IPS DF 6.9 (cell line): Measurements from ENCODE around the gene CARNS1.

Source experiments
- DNase-seq: peaks from one replicate; pipeline ENCODE4 v3.0.0-alpha.2; 2013; ENCODE audit warnings: low read depth, low spot score
- H3K27ac ChIP-seq: one replicate; pipeline ENCODE4 v1.5.1; 2013; ENCODE audit warnings: low read length, control low read depth
- H3K27me3 ChIP-seq: 2 replicates; pipeline ENCODE4 v1.6.1; 2013; ENCODE audit warnings: mild to moderate bottlenecking, low read length; ENCODE audit not compliant: control insufficient read depth, insufficient read depth
- H3K36me3 ChIP-seq: 2 replicates; pipeline ENCODE4 v1.6.1; 2013; ENCODE audit warnings: low read length; ENCODE audit not compliant: control insufficient read depth, insufficient read depth
- H3K4me1 ChIP-seq: 2 replicates; pipeline ENCODE4 v1.6.1; 2013; ENCODE audit warnings: low read length; ENCODE audit not compliant: control insufficient read depth, insufficient read depth
- H3K4me3 ChIP-seq: 2 replicates; pipeline ENCODE4 v1.5.1; 2013; ENCODE audit warnings: mild to moderate bottlenecking, low read length
- H3K9me3 ChIP-seq: 2 replicates; pipeline ENCODE4 v1.6.1; 2013; ENCODE audit warnings: low read length, inconsistent platforms; ENCODE audit not compliant: control insufficient read depth, insufficient read depth
- WGBS: extraction: QIAGEN DNeasy Blood & Tissue Kit; methylation state at CpG from one replicate; pipeline ENCODE4 v1.1.7; 2013; ENCODE audit warnings: mixed read lengths, missing lambda C conversion rate; ENCODE audit not compliant: insufficient read length, insufficient coverage; 5-methylcytosine and 5-hydroxymethylcytosine counted together

The CARNS1 gene

GRCh38 chr11:67390947-67391303 is 24.6 kb upstream of the CARNS1 start:
- peak overlapping the region; percentile 49; the same call in 1 of the 2 replicates for H3K4me3 ChIP-seq
- H3K9me3 ChIP-seq: no peaks in the 10 kb centered on the region
- peaks cover 7% of the 10 kb centered on the region for H3K4me1 ChIP-seq
- peaks cover 9% of the 10 kb centered on the region for H3K36me3 ChIP-seq
- H3K27me3 ChIP-seq: no peaks in the 10 kb centered on the region
- WGBS: no CpG with 5 or more reads among the region's 15 CpGs
- no peak overlapping the region for H3K27ac ChIP-seq
- no peak for DNase-seq

GRCh38 chr11:67391304-67392182 is 23.9 kb upstream of the CARNS1 start, which contains the start of gene RAD9A:
TSS of gene RAD9A (plus strand) at chr11:67391986. CDS start at chr11:67392045, 59 bp downstream.
- Histone ChIP-seq H3K27me3 (no peaks in the 10 kb centered on the region), H3K9me3 (no peaks in the 10 kb centered on the region), H3K27ac (no peak within 1 kb of the TSS), H3K4me3 (peak within 1 kb of the TSS; percentile 49), H3K36me3 (peaks cover 11% of the 10 kb centered on the region), H3K4me1 (peaks cover 7% of the 10 kb centered on the region)
- DNase-seq: peak; percentile 92
- WGBS: no CpG with 5 or more reads among the region's 75 CpGs

GRCh38 chr11:67392183-67392715 is 23.2 kb upstream of the CARNS1 start:
- WGBS: no CpG with 5 or more reads among the region's 31 CpGs
- no peaks in the 10 kb centered on the region for H3K27me3 ChIP-seq
- no peak for DNase-seq
- peaks cover 11% of the 10 kb centered on the region for H3K36me3 ChIP-seq
- peaks cover 7% of the 10 kb centered on the region for H3K4me1 ChIP-seq
- H3K27ac ChIP-seq: no peak overlapping the region
- H3K4me3 ChIP-seq: peak overlapping the region; percentile 49; the same call in 1 of the 2 replicates
- H3K9me3 ChIP-seq: no peaks in the 10 kb centered on the region

- DNase-seq: no peak
- H3K27ac ChIP-seq: no peak overlapping the region
- no CpG with 5 or more reads among the region's 18 CpGs for WGBS
These were observed 22.0 kb upstream of the CARNS1 start for GRCh38 chr11:67393437-67393836.

GRCh38 chr11:67393990-67394389 is 21.5 kb upstream of the CARNS1 start:
- peaks cover 26% of the 10 kb centered on the region for H3K36me3 ChIP-seq
- DNase-seq: no peak

More at GRCh38 chr11:67393437-67393836, 22.0 kb upstream of the CARNS1 start:
- Histone ChIP-seq H3K36me3 (peaks cover 21% of the 10 kb centered on the region), H3K4me3 (no peak overlapping the region), H3K4me1 (peaks cover 7% of the 10 kb centered on the region), H3K9me3 (no peaks in the 10 kb centered on the region), H3K27me3 (no peaks in the 10 kb centered on the region)

GRCh38 chr11:67395555-67396258 is 19.8 kb upstream of the CARNS1 start:
- WGBS: no CpG with 5 or more reads among the region's 19 CpGs
- DNase-seq: no peak
- Histone ChIP-seq H3K9me3 (no peaks in the 10 kb centered on the region), H3K27ac (no peak overlapping the region), H3K4me3 (no peak overlapping the region), H3K27me3 (no peaks in the 10 kb centered on the region), H3K4me1 (peaks cover 9% of the 10 kb centered on the region), H3K36me3 (peaks cover 31% of the 10 kb centered on the region)

More at GRCh38 chr11:67393990-67394389, 21.5 kb upstream of the CARNS1 start:
- H3K27ac ChIP-seq: no peak overlapping the region
- no peaks in the 10 kb centered on the region for H3K27me3 ChIP-seq
- no CpG with 5 or more reads among the region's 5 CpGs for WGBS
- H3K9me3 ChIP-seq: no peaks in the 10 kb centered on the region
- H3K4me3 ChIP-seq: no peak overlapping the region
- peaks cover 7% of the 10 kb centered on the region for H3K4me1 ChIP-seq

- no peak overlapping the region for H3K27ac ChIP-seq
- no peaks in the 10 kb centered on the region for H3K27me3 ChIP-seq
- no peak for DNase-seq
- WGBS: no CpG with 5 or more reads among the region's 7 CpGs
- peaks cover 10% of the 10 kb centered on the region for H3K4me1 ChIP-seq
- H3K9me3 ChIP-seq: no peaks in the 10 kb centered on the region
- H3K36me3 ChIP-seq: peaks cover 31% of the 10 kb centered on the region
- H3K4me3 ChIP-seq: no peak overlapping the region
These were observed 19.3 kb upstream of the CARNS1 start for GRCh38 chr11:67396259-67396581.

- no CpG with 5 or more reads among the region's 13 CpGs for WGBS
- H3K36me3 ChIP-seq: peaks cover 31% of the 10 kb centered on the region
- peaks cover 10% of the 10 kb centered on the region for H3K4me1 ChIP-seq
- H3K27me3 ChIP-seq: no peaks in the 10 kb centered on the region
- H3K4me3 ChIP-seq: no peak overlapping the region
- H3K27ac ChIP-seq: no peak overlapping the region
- H3K9me3 ChIP-seq: no peaks in the 10 kb centered on the region
- no peak for DNase-seq
These were observed 18.7 kb upstream of the CARNS1 start for GRCh38 chr11:67396587-67397389.

GRCh38 chr11:67397536-67397935 is 17.9 kb upstream of the CARNS1 start:
- H3K36me3 ChIP-seq: peaks cover 30% of the 10 kb centered on the region
- H3K27me3 ChIP-seq: no peaks in the 10 kb centered on the region
- no peaks in the 10 kb centered on the region for H3K9me3 ChIP-seq
- DNase-seq: no peak
- H3K27ac ChIP-seq: no peak overlapping the region
- no peak overlapping the region for H3K4me3 ChIP-seq
- no CpG with 5 or more reads among the region's 6 CpGs for WGBS
- H3K4me1 ChIP-seq: peaks cover 9% of the 10 kb centered on the region
